Endothelial cell of umbilical vein (primary cell): ENCODE data around the gene MIEF1. TPM values are rescaled to one million over a fixed set of nuclear protein-coding genes. Genes with fewer than 3 reads are reported as not detected.

Experiments
- BruUV-seq: library from RNA; stranded (reverse); fragments of 400-500 nt; replicated peaks from 2 replicates; lab custom pipeline; 2021; lab: Mats Ljungman, UMichigan
- CTCF ChIA-PET: fragments of 300-600, 350-600 bp; sonication (Branson Sonifier 250); formaldehyde crosslinking; loops from one replicate; lab custom pipeline; 2021; ENCODE audit warnings: antibody characterized with exemption, inconsistent platforms; lab: Charles Lee
- POLR2A ChIA-PET: fragments of 300-600, 350-600 bp; sonication (Branson Sonifier 250); formaldehyde crosslinking; loops from one replicate; lab custom pipeline; 2021; ENCODE audit warnings: antibody characterized with exemption, inconsistent platforms; lab: Charles Lee
- DNase-seq: peaks from one replicate; pipeline ENCODE4 v3.0.0-alpha.2; 2011; ENCODE audit warnings: low read depth, low spot score
- FAIRE-seq: peaks from 2 replicates; lab custom pipeline; 2011; peaks lifted over from hg19 to GRCh38; lab: Jason Lieb, UNC
- H2AFZ ChIP-seq: 2 replicates; pipeline ENCODE4 v1.6.0; 2012; ENCODE audit warnings: low read depth, low read length, control low read depth, inconsistent platforms
- H3K27ac ChIP-seq: 2 replicates; pipeline ENCODE4 v1.5.1; 2011; ENCODE audit warnings: low read depth, mild to moderate bottlenecking, control low read depth, low read length, moderate library complexity; ENCODE audit not compliant: insufficient read depth
- H3K27me3 ChIP-seq, 2 experiments: 2 replicates each; pipeline versions ENCODE4 v1.6.0 to v1.6.1; 2011; ENCODE audit warnings: low read length in 2 of 2, mixed read lengths in 1 of 2; ENCODE audit not compliant: control insufficient read depth in 2 of 2, insufficient read depth in 2 of 2
- H3K36me3 ChIP-seq, 2 experiments: 2 replicates in 1 of 2; 3 replicates in 1 of 2; pipeline ENCODE4 v1.5.1; 2011; ENCODE audit warnings: low read length in 2 of 2, mild to moderate bottlenecking in 1 of 2, moderate library complexity in 1 of 2; ENCODE audit not compliant: control insufficient read depth in 2 of 2, insufficient read depth in 2 of 2; ENCODE audit errors: extremely low read depth in 1 of 2
- H3K4me1 ChIP-seq: 3 replicates; pipeline ENCODE4 v1.5.1; 2011; ENCODE audit warnings: mild to moderate bottlenecking, low read length; ENCODE audit not compliant: control insufficient read depth, insufficient read depth; ENCODE audit errors: extremely low read depth
- H3K4me2 ChIP-seq: 2 replicates; pipeline ENCODE4 v1.6.1; 2011; ENCODE audit warnings: low read length, control low read depth, mixed read lengths; ENCODE audit not compliant: insufficient read depth
- H3K4me3 ChIP-seq, 3 experiments: fragments of 200-600 bp in 1 of 3; sonication (generic), shearing (Covaris generic) in 1 of 3; replicated peaks in 1 of 3; 2 replicates each; pipeline ENCODE4 v1.5.1; 2011 to 2016; ENCODE audit warnings: control low read depth in 3 of 3, low read length in 3 of 3, mild to moderate bottlenecking in 2 of 3, inconsistent platforms in 1 of 3, low read depth in 1 of 3, moderate library complexity in 1 of 3; ENCODE audit not compliant: insufficient read depth in 1 of 3
- H3K79me2 ChIP-seq: 2 replicates; pipeline ENCODE4 v1.6.0; 2012; ENCODE audit warnings: low read length, inconsistent platforms; ENCODE audit not compliant: control insufficient read depth, insufficient read depth
- H3K9ac ChIP-seq: replicated peaks from 2 replicates; pipeline ENCODE3; 2011; ENCODE audit warnings: low read length, control low read depth; ENCODE audit not compliant: insufficient read depth; ENCODE audit errors: extremely low read depth
- H3K9me1 ChIP-seq: replicated peaks from 3 replicates; pipeline ENCODE4 v1.6.0; 2011; ENCODE audit warnings: mild to moderate bottlenecking, low read length; ENCODE audit not compliant: control insufficient read depth, insufficient read depth; ENCODE audit errors: extremely low read depth
- H3K9me3 ChIP-seq: replicated peaks from 2 replicates; pipeline ENCODE4 v1.5.1; 2012; ENCODE audit warnings: low read length, inconsistent platforms; ENCODE audit not compliant: control insufficient read depth, insufficient read depth
- H4K20me1 ChIP-seq: replicated peaks from 2 replicates; pipeline ENCODE3; 2011; ENCODE audit warnings: mild to moderate bottlenecking, low read length; ENCODE audit not compliant: control insufficient read depth, insufficient read depth; ENCODE audit errors: extremely low read depth
- EZH2 ChIP-seq: IDR thresholded peaks from 2 replicates; pipeline ENCODE4 v1.6.1; 2012; ENCODE audit warnings: borderline replicate concordance, low read depth, mild to moderate bottlenecking, moderate library complexity, low read length, inconsistent platforms; ENCODE audit not compliant: severe bottlenecking
- FOS ChIP-seq: IDR thresholded peaks from 2 replicates; pipeline ENCODE4 v1.6.1; 2011; ENCODE audit warnings: mild to moderate bottlenecking, low read length, moderate library complexity, borderline replicate concordance; ENCODE audit not compliant: insufficient read depth
- GATA2 ChIP-seq: IDR thresholded peaks from 2 replicates; pipeline ENCODE4 v1.7.0; 2011; ENCODE audit warnings: low read depth, mild to moderate bottlenecking, moderate library complexity, mixed read lengths, low read length; ENCODE audit not compliant: insufficient read length, insufficient read depth
- JUN ChIP-seq: IDR thresholded peaks from 2 replicates; pipeline ENCODE4 v1.6.1; 2011; ENCODE audit warnings: borderline replicate concordance, low read depth; ENCODE audit not compliant: insufficient read length, insufficient read depth
- MYC ChIP-seq: IDR thresholded peaks from one replicate; pipeline ENCODE4 v1.6.1; 2011; ENCODE audit warnings: mild to moderate bottlenecking, low read depth, low read length
- POLR2A ChIP-seq: IDR thresholded peaks from 2 replicates; pipeline ENCODE4 v1.6.1; 2012; ENCODE audit warnings: low read depth, mild to moderate bottlenecking, control low read depth, low read length
- POLR2AphosphoS5 ChIP-seq: IDR thresholded peaks from 2 replicates; pipeline ENCODE4 v1.6.1; 2012; ENCODE audit warnings: low read depth, mild to moderate bottlenecking, control low read depth, low read length, moderate library complexity; ENCODE audit not compliant: insufficient read depth
- dilution Hi-C: fragments of 300-500 bp; cut with MboI; formaldehyde crosslinking; loops from one replicate; pipeline ENCODE4 v1.15.0; 2019; ENCODE audit warnings: low sequenced_read_pairs; ENCODE audit not compliant: extremely low pct_ligation_motif_present
- intact Hi-C: fragments of 100-400 bp; cut with micrococcal nuclease; formaldehyde crosslinking; loops from one replicate; pipeline ENCODE4 v1.10.0; 2022
- polyA plus RNA-seq, 4 experiments: library from polyadenylated mRNA; depleted of rRNA in 3 of 4; stranded (reverse) in 3 of 4; unstranded in 1 of 4; fragments of >200 nt; gene quantifications; 2 replicates each; pipeline versions ENCODE4 v1.2.1 to v1.2.3, GENCODE V29; 2011 to 2012; ENCODE audit warnings: missing spikeins in 1 of 4
- total RNA-seq: library from RNA; stranded (reverse); gene quantifications from 2 replicates; pipeline ENCODE4 v1.2.3, GENCODE V29; 2021
- TF ChIP-seq, protein P1 (sequence below): IDR thresholded peaks from 2 replicates; pipeline ENCODE4 v1.6.1; 2011; ENCODE audit not compliant: insufficient read depth, insufficient read length
- TF ChIP-seq, protein P2 (sequence below), 2 donors: IDR thresholded peaks; 1 replicate in 1 of 2; 2 replicates in 1 of 2; pipeline ENCODE4 v1.5.1; 2011; ENCODE audit warnings: low read length in 2 of 2, mild to moderate bottlenecking in 2 of 2, moderate library complexity in 2 of 2, control low read depth in 1 of 2, inconsistent platforms in 1 of 2, low read depth in 1 of 2; ENCODE audit not compliant: insufficient read depth in 1 of 2; ENCODE audit errors: extremely low read depth in 1 of 2

The MIEF1 gene
- total and polyA plus RNA-seq, 2 donors (not counting 3 experiments of a cell fraction or from before 2014, with no cell fraction given) = 14.2 to 31.1 TPM

DNA sequence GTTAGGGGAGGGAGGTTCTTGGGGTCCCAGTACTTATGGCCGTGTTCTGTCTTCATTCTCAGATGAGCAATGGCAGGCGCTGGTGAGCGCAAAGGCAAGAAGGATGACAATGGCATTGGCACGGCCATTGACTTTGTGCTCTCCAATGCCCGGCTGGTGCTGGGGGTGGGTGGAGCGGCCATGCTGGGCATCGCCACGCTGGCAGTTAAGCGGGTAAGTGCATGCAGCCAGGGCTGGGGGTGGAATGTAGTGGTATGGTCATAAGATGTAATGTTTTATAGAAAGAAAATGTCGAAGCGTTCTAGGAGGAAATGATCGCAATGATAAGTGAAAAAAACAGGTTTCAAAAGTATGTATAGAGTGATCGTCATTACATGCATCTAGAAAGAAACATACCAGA, 9.1 kb downstream of the MIEF1 start:
- DNase-seq (no peak), FAIRE-seq (no peak)
- H3K79me2 ChIP-seq = peaks cover 29% of the 10 kb centered on the region
- H3K9me3 ChIP-seq = no peaks in the 10 kb centered on the region
- TF ChIP-seq JUN (no peak), MYC (no peak), POLR2AphosphoS5 (no peak), FOS (no peak), POLR2A (no peak), EZH2 (no peak), GATA2 (no peak)
- TF ChIP-seq, protein P1, sequence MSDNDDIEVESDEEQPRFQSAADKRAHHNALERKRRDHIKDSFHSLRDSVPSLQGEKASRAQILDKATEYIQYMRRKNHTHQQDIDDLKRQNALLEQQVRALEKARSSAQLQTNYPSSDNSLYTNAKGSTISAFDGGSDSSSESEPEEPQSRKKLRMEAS = no peak
- TF ChIP-seq, protein P2, sequence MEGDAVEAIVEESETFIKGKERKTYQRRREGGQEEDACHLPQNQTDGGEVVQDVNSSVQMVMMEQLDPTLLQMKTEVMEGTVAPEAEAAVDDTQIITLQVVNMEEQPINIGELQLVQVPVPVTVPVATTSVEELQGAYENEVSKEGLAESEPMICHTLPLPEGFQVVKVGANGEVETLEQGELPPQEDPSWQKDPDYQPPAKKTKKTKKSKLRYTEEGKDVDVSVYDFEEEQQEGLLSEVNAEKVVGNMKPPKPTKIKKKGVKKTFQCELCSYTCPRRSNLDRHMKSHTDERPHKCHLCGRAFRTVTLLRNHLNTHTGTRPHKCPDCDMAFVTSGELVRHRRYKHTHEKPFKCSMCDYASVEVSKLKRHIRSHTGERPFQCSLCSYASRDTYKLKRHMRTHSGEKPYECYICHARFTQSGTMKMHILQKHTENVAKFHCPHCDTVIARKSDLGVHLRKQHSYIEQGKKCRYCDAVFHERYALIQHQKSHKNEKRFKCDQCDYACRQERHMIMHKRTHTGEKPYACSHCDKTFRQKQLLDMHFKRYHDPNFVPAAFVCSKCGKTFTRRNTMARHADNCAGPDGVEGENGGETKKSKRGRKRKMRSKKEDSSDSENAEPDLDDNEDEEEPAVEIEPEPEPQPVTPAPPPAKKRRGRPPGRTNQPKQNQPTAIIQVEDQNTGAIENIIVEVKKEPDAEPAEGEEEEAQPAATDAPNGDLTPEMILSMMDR (IDR thresholded peaks at IDR 0.05; ENCODE audit: extremely low read depth in 1 of 2, insufficient read depth in 1 of 2, low read depth in 1 of 2, low read length in 2 of 2) = no peak
- POLR2A ChIA-PET = no interaction called here
- H3K9me1 ChIP-seq = no peaks in the 10 kb centered on the region
- no peak overlapping the region for H3K9ac ChIP-seq
- no peak overlapping the region for H3K4me3 ChIP-seq
- CTCF ChIA-PET = interaction anchor here (1.0 to 2.4 kb wide), 3 partner anchors 15 to 18 kb away, joined by 4 to 13 read pairs (median 7); no protein-coding TSS in a partner anchor
- BruUV-seq = no TSS peak
- H3K27ac ChIP-seq = no peak overlapping the region
- no peaks in the 10 kb centered on the region for H3K27me3 ChIP-seq
- no peak overlapping the region for H3K4me2 ChIP-seq
- no peak overlapping the region for H2AFZ ChIP-seq
- dilution Hi-C loops (no loop called here), intact Hi-C loops (no loop called here)
- no peaks in the 10 kb centered on the region for H3K4me1 ChIP-seq
- no peaks in the 10 kb centered on the region for H4K20me1 ChIP-seq
- peaks cover 28 to 40% of the 10 kb centered on the region in 2 experiments for H3K36me3 ChIP-seq
